Measurements from ENCODE around the gene TOX3. TPM values are rescaled to one million over a fixed set of nuclear protein-coding genes. Genes with fewer than 3 reads are reported as not detected.
A peak's percentile ranks its signal among the peaks of the same experiment; 100 is the strongest.

TOX3 gene
- total and polyA plus RNA-seq, 2 of the 13 experiments (the other 11 are each of a cell fraction or from before 2014, with no cell fraction given), result 14.5 to 98.6 TPM

DNA sequence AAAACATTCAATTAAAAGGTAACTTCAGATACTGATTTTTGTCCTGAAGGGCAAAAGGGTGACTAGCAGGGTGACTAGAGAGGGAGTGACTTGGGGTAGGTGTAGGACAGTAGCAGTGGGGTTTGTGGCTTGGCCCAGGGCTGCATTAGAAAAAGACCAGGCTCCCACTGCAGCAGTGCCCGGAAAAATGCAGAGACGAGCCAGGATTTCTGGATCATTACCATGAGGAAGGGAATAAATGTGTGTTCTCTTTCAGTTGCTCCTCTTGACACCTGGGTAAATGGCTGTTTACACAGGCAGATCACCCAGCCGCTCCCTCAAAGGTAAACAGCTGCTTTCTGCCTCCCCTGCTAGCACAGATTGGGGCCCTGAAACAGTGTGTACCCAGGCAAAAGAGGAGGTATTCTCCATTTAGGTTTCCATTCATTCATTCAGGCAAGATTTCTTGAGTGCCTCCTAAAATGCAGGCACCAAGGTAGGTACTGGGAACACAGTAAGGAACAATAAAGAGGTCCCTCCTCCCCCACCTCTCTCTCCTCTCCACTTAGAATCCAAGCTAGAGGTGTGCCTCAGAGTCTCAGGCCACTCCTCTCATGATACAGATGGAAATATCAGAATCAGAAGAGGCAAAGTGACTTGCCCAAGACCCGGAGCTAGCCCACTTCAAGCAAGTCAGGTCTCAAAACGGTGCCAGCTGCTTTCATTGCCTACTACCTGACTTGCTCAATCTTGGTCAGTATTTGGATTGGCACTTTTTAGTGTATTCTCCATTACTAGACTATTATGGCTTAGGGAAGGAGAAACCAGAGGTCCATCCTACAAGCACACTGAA, 15.2 kb upstream of the TOX3 start (continued):
- TF ChIP-seq ZNF432 (CRISPR knock-in tag; IDR thresholded peaks at IDR 0.05; ENCODE audit: borderline replicate concordance), result no peak
- no peak for TF ChIP-seq NR2F2 (IDR thresholded peaks at IDR 0.05; ENCODE audit: borderline replicate concordance, low read depth)
- peak; percentile 56; the same call in 1 of the 2 replicates for TF ChIP-seq ZNF317 (CRISPR knock-in tag; IDR thresholded peaks at IDR 0.05)
- TF ChIP-seq, protein P1, sequence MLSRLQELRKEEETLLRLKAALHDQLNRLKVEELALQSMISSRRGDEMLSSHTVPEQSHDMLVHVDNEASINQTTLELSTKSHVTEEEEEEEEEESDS (CRISPR knock-in tag; IDR thresholded peaks at IDR 0.05; ENCODE audit: borderline replicate concordance), result no peak
- no peak for TF ChIP-seq ZNF563 (CRISPR knock-in tag; IDR thresholded peaks at IDR 0.05)
- no peak for TF ChIP-seq ZNF777 (CRISPR knock-in tag; IDR thresholded peaks at IDR 0.05)
- no peak for TF ChIP-seq SRF (IDR thresholded peaks at IDR 0.05; ENCODE audit: low read depth, low read length)
- TF ChIP-seq, protein P2, sequence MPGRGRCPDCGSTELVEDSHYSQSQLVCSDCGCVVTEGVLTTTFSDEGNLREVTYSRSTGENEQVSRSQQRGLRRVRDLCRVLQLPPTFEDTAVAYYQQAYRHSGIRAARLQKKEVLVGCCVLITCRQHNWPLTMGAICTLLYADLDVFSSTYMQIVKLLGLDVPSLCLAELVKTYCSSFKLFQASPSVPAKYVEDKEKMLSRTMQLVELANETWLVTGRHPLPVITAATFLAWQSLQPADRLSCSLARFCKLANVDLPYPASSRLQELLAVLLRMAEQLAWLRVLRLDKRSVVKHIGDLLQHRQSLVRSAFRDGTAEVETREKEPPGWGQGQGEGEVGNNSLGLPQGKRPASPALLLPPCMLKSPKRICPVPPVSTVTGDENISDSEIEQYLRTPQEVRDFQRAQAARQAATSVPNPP (CRISPR knock-in tag; IDR thresholded peaks at IDR 0.05), result no peak
- TF ChIP-seq SCMH1 (CRISPR knock-in tag; IDR thresholded peaks at IDR 0.05; ENCODE audit: borderline replicate concordance), result no peak
- TF ChIP-seq, protein P3, sequence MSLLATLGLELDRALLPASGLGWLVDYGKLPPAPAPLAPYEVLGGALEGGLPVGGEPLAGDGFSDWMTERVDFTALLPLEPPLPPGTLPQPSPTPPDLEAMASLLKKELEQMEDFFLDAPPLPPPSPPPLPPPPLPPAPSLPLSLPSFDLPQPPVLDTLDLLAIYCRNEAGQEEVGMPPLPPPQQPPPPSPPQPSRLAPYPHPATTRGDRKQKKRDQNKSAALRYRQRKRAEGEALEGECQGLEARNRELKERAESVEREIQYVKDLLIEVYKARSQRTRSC (CRISPR knock-in tag; IDR thresholded peaks at IDR 0.05; ENCODE audit: low read depth), result peak; percentile 75; the same call in 1 of the 2 replicates
- peak; percentile 85 for TF ChIP-seq SAP130 (CRISPR knock-in tag; IDR thresholded peaks at IDR 0.05; ENCODE audit: low read depth)
- TF ChIP-seq FOXC1 (CRISPR knock-in tag; IDR thresholded peaks at IDR 0.05; ENCODE audit: borderline replicate concordance), result peak; percentile 34; the same call in 1 of the 2 replicates
- TF ChIP-seq GPN1 (CRISPR knock-in tag; IDR thresholded peaks at IDR 0.05; ENCODE audit: borderline replicate concordance), result no peak
- TF ChIP-seq, protein P4, sequence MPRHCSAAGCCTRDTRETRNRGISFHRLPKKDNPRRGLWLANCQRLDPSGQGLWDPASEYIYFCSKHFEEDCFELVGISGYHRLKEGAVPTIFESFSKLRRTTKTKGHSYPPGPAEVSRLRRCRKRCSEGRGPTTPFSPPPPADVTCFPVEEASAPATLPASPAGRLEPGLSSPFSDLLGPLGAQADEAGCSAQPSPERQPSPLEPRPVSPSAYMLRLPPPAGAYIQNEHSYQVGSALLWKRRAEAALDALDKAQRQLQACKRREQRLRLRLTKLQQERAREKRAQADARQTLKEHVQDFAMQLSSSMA (CRISPR knock-in tag; IDR thresholded peaks at IDR 0.05), result no peak
- TF ChIP-seq, protein P5, sequence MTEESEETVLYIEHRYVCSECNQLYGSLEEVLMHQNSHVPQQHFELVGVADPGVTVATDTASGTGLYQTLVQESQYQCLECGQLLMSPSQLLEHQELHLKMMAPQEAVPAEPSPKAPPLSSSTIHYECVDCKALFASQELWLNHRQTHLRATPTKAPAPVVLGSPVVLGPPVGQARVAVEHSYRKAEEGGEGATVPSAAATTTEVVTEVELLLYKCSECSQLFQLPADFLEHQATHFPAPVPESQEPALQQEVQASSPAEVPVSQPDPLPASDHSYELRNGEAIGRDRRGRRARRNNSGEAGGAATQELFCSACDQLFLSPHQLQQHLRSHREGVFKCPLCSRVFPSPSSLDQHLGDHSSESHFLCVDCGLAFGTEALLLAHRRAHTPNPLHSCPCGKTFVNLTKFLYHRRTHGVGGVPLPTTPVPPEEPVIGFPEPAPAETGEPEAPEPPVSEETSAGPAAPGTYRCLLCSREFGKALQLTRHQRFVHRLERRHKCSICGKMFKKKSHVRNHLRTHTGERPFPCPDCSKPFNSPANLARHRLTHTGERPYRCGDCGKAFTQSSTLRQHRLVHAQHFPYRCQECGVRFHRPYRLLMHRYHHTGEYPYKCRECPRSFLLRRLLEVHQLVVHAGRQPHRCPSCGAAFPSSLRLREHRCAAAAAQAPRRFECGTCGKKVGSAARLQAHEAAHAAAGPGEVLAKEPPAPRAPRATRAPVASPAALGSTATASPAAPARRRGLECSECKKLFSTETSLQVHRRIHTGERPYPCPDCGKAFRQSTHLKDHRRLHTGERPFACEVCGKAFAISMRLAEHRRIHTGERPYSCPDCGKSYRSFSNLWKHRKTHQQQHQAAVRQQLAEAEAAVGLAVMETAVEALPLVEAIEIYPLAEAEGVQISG (CRISPR knock-in tag; IDR thresholded peaks at IDR 0.05), result peak; percentile 52; the same call in 1 of the 2 replicates
- TF ChIP-seq SSRP1 (CRISPR knock-in tag; IDR thresholded peaks at IDR 0.05), result 0 out of 2 replicates have a peak, but pooled peaks have one; percentile 53
- 0 out of 2 replicates have a peak, but pooled peaks have one; percentile 35 for TF ChIP-seq ZSCAN25 (CRISPR knock-in tag; IDR thresholded peaks at IDR 0.05)
- TF ChIP-seq ZNF205 (CRISPR knock-in tag; IDR thresholded peaks at IDR 0.05), result no peak
- no peak for TF ChIP-seq ZFY (CRISPR knock-in tag; IDR thresholded peaks at IDR 0.05)
- TF ChIP-seq CBX1 (IDR thresholded peaks at IDR 0.05; ENCODE audit: low read depth), result no peak
- TF ChIP-seq NBN (conservative IDR thresholded peaks at IDR 0.05), result no peak
- TF ChIP-seq, protein P6, sequence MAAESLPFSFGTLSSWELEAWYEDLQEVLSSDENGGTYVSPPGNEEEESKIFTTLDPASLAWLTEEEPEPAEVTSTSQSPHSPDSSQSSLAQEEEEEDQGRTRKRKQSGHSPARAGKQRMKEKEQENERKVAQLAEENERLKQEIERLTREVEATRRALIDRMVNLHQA (CRISPR knock-in tag; IDR thresholded peaks at IDR 0.05), result no peak
- no peak for TF ChIP-seq ZNF549 (CRISPR knock-in tag; IDR thresholded peaks at IDR 0.05)
- TF ChIP-seq JDP2 (CRISPR knock-in tag; IDR thresholded peaks at IDR 0.05; ENCODE audit: borderline replicate concordance), result no peak
- no peak for TF ChIP-seq ZNF552 (CRISPR knock-in tag; IDR thresholded peaks at IDR 0.05; ENCODE audit: borderline replicate concordance)
- 0 out of 2 replicates have a peak, but pooled peaks have one; percentile 67 for TF ChIP-seq RARG (CRISPR knock-in tag; IDR thresholded peaks at IDR 0.05; ENCODE audit: low read depth)
